HG03469 (cell line): ENCODE data around the gene C4A.
"Not testable (repeated sequence)": the region's sequence is repeated elsewhere in the genome, so short reads cannot be mapped to it uniquely, and the experiment has no call there.

Experiments used
- ATAC-seq: cut with Tn5 transposase; IDR thresholded peaks from one replicate; pipeline ENCODE4 v1.9.1; 2021; ENCODE audit warnings: mild to moderate bottlenecking, moderate library complexity, moderate number of reproducible peaks; ENCODE audit not compliant: unreplicated experiment

The C4A gene

DNA sequence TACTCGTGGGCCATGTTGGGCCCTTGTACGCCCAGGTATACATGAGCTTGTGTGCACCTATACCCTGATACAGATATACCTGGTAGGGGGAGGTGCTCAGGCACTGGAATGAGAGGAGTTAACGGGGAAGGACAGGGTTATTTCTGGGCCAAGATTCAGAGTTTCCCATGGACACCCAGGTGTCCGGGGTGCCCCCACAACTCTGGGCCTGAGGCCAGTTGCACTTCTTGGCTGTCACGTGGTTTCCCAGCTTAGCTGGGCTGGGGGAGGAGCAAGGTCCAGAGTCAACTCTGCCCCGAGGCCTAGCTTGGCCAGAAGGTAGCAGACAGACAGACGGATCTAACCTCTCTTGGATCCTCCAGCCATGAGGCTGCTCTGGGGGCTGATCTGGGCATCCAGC is at the start of gene C4A:
Gene C4A, plus strand, starts transcription at position 314 of the 400 bp plus-strand sequence. Its CDS starts 51 bp downstream, at position 365.
- ATAC-seq, result not testable (repeated sequence)

DNA sequence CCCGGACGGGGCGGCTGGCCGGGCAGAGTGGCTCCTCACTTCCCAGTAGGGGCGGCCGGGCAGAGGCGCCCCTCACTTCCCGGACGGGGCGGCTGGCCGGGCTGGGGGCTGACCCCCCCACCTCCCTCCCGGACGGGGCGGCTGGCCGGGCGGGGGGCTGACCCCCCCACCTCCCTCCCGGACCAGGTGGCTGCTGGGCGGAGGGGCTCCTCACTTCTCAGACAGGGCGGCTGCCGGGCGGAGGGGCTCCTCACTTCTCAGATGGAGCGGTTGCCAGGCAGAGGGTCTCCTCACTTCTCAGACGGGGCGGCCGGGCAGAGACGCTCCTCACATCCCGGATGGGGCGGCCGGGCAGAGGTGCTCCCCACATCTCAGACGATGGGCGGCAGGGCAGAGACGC is 49.7 kb upstream of the C4A start:
- ATAC-seq, result not testable (repeated sequence)

DNA sequence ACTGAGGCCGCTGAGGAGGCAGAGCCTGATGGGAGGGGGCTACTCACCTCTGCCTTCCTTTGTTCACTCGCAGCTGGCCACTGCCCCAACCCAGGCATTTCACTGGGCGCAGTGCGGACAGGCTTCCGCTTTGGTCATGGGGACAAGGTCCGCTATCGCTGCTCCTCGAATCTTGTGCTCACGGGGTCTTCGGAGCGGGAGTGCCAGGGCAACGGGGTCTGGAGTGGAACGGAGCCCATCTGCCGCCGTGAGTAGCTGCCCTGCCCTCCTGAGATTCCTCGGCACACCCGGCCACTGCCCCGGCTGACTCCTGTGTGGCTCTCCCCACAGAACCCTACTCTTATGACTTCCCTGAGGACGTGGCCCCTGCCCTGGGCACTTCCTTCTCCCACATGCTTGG is 48.3 kb upstream of the C4A start:
- no peak for ATAC-seq

DNA sequence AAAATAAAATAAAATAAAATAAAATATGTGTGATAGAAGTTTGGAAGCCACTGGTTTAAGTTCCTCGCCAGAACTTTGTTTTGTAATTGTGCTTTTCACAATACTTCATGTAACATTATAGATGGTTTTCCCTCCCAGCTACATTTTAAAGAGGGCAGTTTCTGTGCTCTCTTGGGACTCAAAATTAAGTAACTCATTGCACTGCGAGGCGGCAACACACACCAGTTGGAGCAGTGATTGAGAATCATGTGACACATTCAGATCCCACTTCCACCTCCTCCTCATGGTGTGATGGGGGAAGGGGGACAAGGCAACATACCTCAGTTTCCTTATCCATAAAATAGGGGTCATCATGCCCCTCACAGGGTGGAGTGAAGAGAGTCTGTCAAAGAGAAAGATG is 46.8 kb upstream of the C4A start:
- ATAC-seq, result no peak

DNA sequence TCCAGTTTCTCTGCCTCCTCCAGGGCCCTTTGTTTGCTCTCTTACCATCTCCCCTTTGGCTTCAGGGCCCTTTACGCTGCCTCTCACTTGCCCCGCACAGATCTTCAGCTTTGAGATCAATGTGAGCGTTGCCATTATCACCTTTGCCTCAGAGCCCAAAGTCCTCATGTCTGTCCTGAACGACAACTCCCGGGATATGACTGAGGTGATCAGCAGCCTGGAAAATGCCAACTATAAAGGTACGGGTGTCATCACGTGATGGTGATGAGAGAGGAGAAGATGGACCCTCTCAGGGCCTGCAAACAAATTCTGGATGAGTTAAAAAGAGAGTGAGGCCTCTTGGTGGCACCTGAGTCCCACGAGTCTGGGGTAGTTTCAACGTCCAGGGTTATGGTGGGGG is 46.0 kb upstream of the C4A start:
- ATAC-seq, result no peak

- ATAC-seq, result no peak
These were observed 41.6 kb upstream of the C4A start for GRCh38 chr6:31940256-31940664.

DNA sequence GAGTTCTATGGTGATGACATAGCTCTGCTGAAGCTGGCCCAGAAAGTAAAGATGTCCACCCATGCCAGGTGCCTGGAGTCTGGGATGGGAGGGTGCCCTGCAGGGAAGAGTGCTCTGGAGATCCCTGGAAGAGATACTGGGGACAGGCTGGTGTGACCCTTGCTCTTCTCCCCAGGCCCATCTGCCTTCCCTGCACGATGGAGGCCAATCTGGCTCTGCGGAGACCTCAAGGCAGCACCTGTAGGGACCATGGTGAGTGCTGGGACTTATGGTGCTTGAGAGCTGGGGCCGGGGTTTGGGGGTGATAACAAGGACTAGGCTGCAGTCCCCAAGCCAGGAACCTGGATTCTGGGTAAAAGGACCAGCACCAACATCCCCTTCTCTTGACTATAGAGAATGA is 38.1 kb upstream of the C4A start:
- ATAC-seq, result no peak

GRCh38 chr6:31945154-31945506 is 36.7 kb upstream of the C4A start:
- ATAC-seq, result no peak

DNA sequence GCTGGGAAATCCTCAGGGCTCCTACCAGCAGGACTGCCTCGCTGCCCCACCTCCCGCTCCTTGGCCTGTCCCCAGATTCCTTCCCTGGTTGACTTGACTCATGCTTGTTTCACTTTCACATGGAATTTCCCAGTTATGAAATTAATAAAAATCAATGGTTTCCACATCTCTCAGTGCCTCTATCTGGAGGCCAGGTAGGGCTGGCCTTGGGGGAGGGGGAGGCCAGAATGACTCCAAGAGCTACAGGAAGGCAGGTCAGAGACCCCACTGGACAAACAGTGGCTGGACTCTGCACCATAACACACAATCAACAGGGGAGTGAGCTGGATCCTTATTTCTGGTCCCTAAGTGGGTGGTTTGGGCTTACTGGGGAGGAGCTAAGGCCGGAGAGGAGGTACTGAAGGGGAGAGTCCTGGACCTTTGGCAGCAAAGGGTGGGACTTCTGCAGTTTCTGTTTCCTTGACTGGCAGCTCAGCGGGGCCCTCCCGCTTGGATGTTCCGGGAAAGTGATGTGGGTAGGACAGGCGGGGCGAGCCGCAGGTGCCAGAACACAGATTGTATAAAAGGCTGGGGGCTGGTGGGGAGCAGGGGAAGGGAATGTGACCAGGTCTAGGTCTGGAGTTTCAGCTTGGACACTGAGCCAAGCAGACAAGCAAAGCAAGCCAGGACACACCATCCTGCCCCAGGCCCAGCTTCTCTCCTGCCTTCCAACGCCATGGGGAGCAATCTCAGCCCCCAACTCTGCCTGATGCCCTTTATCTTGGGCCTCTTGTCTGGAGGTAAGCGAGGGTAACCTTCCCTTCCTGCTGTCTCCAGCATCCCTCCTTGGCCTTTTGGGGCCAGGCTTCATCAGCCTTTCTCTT is 36.1 kb upstream of the C4A start, which contains the start of gene CFB:
Gene CFB, plus strand, starts transcription at position 589 of the 863 bp plus-strand sequence. Its CDS starts 127 bp downstream, at position 716.
- no peak for ATAC-seq

DNA sequence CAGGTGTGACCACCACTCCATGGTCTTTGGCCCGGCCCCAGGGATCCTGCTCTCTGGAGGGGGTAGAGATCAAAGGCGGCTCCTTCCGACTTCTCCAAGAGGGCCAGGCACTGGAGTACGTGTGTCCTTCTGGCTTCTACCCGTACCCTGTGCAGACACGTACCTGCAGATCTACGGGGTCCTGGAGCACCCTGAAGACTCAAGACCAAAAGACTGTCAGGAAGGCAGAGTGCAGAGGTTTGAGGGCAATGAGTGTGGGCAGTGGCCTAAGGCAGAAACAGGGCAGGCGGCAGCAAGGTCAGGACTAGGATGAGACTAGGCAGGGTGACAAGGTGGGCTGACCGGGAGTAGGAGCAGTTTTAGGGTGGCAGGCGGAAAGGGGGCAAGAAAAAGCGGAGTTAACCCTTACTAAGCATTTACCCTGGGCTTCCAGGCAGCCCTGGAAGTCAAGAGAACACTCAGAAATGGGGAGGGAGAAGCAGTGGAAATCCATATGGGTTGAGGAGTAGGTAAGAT is 35.4 kb upstream of the C4A start:
- ATAC-seq, result no peak

- no peak for ATAC-seq
These were observed 34.7 kb upstream of the C4A start for GRCh38 chr6:31947070-31947675.

DNA sequence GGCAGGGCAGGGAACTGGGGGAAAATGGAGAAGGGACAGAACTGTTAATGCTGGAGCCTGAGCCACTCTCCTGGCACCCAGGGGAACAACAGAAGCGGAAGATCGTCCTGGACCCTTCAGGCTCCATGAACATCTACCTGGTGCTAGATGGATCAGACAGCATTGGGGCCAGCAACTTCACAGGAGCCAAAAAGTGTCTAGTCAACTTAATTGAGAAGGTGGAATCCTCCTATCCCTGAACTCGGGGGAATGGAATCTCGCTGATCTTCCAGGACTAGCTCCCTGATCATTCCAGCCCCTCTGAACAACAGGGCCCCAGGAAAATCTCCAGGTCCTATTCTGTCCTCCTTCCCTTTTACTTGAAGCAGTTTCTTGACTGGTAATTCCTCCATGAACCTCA is 34.0 kb upstream of the C4A start:
- ATAC-seq, result no peak

DNA sequence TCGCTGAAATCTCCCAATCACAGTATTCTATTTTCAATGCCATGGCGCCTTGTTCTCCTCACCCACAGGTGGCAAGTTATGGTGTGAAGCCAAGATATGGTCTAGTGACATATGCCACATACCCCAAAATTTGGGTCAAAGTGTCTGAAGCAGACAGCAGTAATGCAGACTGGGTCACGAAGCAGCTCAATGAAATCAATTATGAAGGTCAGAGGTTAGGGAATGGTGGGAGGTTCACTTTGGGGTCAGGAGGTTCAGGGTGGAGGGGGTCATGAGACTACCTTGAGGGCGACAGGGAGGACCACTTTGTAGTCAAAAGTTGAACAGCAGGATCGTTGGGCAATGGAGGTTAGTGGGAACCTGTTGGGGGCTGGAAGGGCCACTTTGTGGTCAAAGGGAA is 33.6 kb upstream of the C4A start:
- no peak for ATAC-seq

DNA sequence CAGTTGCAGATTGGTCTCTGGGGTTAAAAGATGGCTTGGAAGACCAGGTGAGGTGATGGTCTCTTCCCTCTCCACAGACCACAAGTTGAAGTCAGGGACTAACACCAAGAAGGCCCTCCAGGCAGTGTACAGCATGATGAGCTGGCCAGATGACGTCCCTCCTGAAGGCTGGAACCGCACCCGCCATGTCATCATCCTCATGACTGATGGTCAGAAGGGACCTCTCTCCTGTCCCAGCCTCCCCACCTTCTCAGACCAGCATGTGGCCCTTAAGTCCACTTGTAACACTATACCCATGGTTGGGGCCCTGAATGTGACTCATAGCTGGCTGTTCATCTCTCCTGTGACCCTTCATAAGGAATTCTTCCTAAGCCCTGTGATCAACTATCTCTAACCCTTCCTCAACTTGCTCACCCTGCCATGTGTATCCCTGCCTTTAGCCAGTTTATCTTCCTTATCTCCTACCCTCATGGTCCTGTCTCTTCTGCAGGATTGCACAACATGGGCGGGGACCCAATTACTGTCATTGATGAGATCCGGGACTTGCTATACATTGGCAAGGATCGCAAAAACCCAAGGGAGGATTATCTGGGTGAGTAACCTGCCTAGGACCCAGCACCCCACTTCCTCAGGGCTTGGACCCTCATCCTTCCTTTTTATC is 33.0 kb upstream of the C4A start:
- ATAC-seq, result no peak

DNA sequence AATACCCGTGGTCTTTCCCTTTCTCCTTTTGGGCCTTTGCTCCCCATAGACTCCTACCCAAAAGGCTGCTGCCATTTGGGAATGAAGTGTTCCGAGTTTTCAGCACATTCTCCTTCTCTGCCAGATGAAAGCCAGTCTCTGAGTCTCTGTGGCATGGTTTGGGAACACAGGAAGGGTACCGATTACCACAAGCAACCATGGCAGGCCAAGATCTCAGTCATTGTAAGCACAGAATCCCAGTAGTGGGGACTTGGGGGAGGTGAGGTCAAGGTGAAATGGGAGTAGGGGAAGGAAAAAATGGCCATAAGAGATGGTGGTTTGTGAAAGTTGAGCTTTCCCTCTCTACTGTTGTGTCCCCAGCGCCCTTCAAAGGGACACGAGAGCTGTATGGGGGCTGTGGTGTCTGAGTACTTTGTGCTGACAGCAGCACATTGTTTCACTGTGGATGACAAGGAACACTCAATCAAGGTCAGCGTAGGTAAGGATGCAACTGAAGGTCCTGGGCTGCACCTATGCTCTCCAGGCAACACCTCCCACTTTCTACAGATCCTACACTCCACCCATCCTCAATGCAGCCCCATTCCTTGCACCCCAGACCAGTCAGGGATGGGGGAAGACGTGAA is 31.8 kb upstream of the C4A start:
- no peak for ATAC-seq

DNA sequence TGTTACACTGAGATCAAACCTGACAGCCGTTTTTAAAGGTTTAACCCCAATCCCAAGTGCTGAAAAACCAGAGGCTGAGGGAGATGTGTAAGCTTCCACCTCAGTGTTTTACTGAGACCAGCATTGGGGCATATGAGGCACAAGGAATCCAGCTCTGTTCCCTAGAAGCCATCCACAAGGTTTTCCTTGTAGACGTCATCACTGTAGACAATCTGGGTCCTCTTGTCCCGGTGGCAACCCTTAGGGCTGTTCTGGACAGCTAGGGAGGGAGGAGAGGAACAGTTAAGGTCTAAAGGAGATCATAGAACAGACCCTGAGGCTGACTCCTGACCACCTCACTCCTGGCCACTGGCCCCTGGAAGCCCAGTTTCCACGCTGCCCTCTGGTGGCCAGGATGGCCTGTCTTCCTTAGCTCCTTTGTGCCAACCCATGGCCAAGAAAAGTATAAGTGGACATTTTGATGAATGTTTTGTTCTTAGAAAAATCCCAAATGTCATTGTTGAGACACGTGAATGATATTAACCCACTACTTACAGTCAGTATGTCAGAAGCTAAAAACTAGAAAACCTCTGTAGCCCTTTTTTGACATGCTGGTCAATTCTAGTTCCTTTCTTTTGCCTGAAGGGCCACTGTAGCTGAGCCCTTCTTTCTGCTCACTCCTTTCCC is 29.6 kb upstream of the C4A start:
- no peak for ATAC-seq

DNA sequence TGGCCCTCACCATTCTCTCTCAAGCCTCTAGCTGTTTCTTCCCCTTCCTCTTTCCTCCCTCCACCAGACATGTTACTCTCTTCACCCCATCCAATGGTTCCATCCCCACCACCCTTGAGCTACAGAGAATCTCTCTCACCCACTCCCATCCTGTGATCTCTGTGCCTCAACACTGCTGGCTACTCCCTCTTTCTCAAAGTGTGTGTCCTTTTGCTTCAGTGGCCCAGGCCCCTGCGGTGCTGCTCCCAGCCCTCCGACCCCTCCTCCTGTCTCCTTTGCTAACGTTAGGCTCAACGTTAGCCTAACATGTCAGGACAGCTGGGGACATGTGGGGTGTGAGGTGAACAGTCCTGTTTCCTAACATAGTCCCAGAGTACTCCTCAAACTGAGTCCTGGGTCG is 29.0 kb upstream of the C4A start:
- no peak for ATAC-seq

DNA sequence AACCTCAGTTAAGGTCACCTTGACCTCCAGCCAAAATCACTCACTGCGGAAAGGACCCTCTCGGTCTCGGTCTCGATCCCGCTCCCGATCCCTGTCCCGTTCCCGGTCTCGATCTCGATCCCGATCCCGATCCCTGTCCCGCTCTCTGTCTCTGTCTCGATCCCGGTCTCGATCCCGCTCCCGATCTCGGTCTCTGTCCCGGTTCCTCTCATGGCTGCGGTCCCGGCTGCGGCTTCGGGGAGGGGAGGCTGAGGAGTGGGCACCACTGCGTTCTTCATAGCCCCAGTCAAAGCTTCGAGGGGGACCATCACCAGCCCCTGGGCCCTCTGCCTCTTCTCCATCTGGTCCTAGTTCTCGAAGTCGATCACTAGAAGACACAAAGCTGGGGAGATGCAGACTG is 27.3 kb upstream of the C4A start:
- no peak for ATAC-seq

DNA sequence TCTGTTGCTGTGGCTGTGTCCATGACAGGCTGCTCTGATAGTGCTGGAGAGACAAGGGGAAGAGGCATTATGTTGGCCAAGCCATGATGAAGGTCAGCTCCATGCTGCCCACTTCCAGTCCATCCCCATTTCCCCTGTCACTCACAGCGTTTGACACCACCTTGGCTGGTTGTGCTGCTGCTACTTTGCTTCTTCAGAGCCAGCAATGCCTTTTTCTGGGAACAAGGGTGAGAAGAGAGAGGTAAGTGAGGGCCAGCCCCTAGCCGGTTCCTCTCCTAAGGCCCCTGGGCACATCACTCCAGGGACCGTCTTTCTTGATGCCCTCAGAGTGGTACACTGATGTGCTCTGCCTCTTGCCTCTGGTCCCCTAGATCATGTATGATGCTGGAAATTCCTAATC is 25.1 kb upstream of the C4A start:
- no peak for ATAC-seq

DNA sequence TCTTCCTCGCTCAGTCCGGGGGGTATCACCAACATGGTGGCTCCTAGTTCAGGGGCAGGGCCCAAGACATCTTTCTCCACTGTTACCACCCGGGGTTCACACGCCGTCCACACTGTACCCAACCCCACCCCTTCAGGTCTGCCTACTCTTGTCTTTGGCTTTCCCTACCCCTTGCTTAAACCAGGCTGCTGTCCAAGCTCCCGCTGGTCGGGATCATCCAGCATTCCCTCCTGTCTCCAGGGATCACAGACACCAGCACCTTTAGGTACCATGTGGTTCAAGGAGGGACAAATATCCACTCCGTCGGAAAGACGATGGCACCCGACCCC is 23.5 kb upstream of the C4A start:
- ATAC-seq, result no peak
